GM21367 (cell line): Measurements from ENCODE around the gene ZBTB9.
A peak's percentile ranks its signal among the peaks of the same experiment; 100 is the strongest.

Experiments used
- ATAC-seq: cut with Tn5 transposase; IDR thresholded peaks from one replicate; pipeline ENCODE4 v1.9.1; 2021; ENCODE audit not compliant: unreplicated experiment

The ZBTB9 gene

GRCh38 chr6:33454009-33454946 is at the start of gene ZBTB9:
Gene ZBTB9 (plus strand): TSS chr6:33454576. CDS start chr6:33455101, 525 bp downstream.
- peak; percentile 90 for ATAC-seq

GRCh38 chr6:33404884-33405283 is 49.5 kb upstream of the ZBTB9 start:
- no peak for ATAC-seq

- ATAC-seq, result no peak
Observed at GRCh38 chr6:33405386-33405940, 48.9 kb upstream of the ZBTB9 start.

GRCh38 chr6:33406126-33406525 is 48.2 kb upstream of the ZBTB9 start:
- no peak for ATAC-seq

GRCh38 chr6:33407132-33407718 is 47.2 kb upstream of the ZBTB9 start:
- no peak for ATAC-seq

GRCh38 chr6:33410050-33410710 is 44.2 kb upstream of the ZBTB9 start:
- ATAC-seq, result peak; percentile 74

- ATAC-seq, result peak; percentile 28
Observed at GRCh38 chr6:33410711-33411631, 43.4 kb upstream of the ZBTB9 start, which contains the start of gene PHF1. Gene PHF1 (plus strand): TSS chr6:33411014. CDS start chr6:33412264, 1,250 bp downstream.

GRCh38 chr6:33411632-33412005 is 42.8 kb upstream of the ZBTB9 start:
- no peak for ATAC-seq

- ATAC-seq, result no peak
Observed at GRCh38 chr6:33412140-33413009, 42.0 kb upstream of the ZBTB9 start.

- ATAC-seq, result no peak
Observed at GRCh38 chr6:33413241-33414120, 40.9 kb upstream of the ZBTB9 start.

- ATAC-seq, result no peak
Observed at GRCh38 chr6:33414592-33415271, 39.6 kb upstream of the ZBTB9 start.

GRCh38 chr6:33415831-33416230 is 38.5 kb upstream of the ZBTB9 start:
- no peak for ATAC-seq

GRCh38 chr6:33416386-33417127 is 37.8 kb upstream of the ZBTB9 start:
- ATAC-seq, result no peak

- ATAC-seq, result no peak
Observed at GRCh38 chr6:33417128-33417902, 37.1 kb upstream of the ZBTB9 start.

- ATAC-seq, result peak; percentile 80
Observed at GRCh38 chr6:33417903-33418689, 36.3 kb upstream of the ZBTB9 start, which contains the start of gene CUTA. Gene CUTA (minus strand): TSS chr6:33418107. CDS start chr6:33418000, 107 bp downstream.
